Panc1 (cell line): ENCODE measurements around the gene ILDR1.

Experiments used
- CTCF ChIP-seq: fragments of 450-650 bp; IDR thresholded peaks from 2 replicates; pipeline ENCODE4 v1.5.1; 2017; ENCODE audit warnings: mild to moderate bottlenecking
- POLR2AphosphoS5 ChIP-seq: IDR thresholded peaks from 2 replicates; pipeline ENCODE4 v1.6.1; 2012; ENCODE audit warnings: mild to moderate bottlenecking, low read depth, low read length, moderate library complexity
- REST ChIP-seq, 2 experiments: IDR thresholded peaks; 2 replicates each; pipeline ENCODE4 v1.6.1; 2011 to 2012; ENCODE audit warnings: low read depth in 2 of 2, control low read depth in 1 of 2, low read length in 1 of 2, mild to moderate bottlenecking in 1 of 2, moderate library complexity in 1 of 2; ENCODE audit not compliant: insufficient read depth in 1 of 2
- SIN3A ChIP-seq: IDR thresholded peaks from 2 replicates; pipeline ENCODE4 v1.6.1; 2012; ENCODE audit warnings: low read depth, mild to moderate bottlenecking, low read length, moderate library complexity, borderline replicate concordance; ENCODE audit not compliant: insufficient read depth
- TCF7L2 ChIP-seq: IDR thresholded peaks from 2 replicates; pipeline ENCODE4 v1.6.1; 2011; ENCODE audit warnings: mild to moderate bottlenecking, low read depth, low read length, inconsistent platforms

- TF ChIP-seq SIN3A (no peak), CTCF (no peak), REST (IDR thresholded peaks at IDR 0.05; ENCODE audit: insufficient read depth in 1 of 2, low read depth in 2 of 2, low read length in 1 of 2) (no peak), POLR2AphosphoS5 (no peak), TCF7L2 (no peak)
Measured at GRCh38 chr3:121969631-121970030, 52.4 kb downstream of the ILDR1 start.
